GM18526 (cell line): ENCODE data around the gene ST8SIA3.

Experiments used
- POLR2A ChIP-seq: IDR thresholded peaks from 3 replicates; pipeline ENCODE4 v1.6.1; 2011; ENCODE audit not compliant: insufficient read length; ENCODE audit errors: extremely low read depth

ST8SIA3 gene, protein sequence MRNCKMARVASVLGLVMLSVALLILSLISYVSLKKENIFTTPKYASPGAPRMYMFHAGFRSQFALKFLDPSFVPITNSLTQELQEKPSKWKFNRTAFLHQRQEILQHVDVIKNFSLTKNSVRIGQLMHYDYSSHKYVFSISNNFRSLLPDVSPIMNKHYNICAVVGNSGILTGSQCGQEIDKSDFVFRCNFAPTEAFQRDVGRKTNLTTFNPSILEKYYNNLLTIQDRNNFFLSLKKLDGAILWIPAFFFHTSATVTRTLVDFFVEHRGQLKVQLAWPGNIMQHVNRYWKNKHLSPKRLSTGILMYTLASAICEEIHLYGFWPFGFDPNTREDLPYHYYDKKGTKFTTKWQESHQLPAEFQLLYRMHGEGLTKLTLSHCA

DNA sequence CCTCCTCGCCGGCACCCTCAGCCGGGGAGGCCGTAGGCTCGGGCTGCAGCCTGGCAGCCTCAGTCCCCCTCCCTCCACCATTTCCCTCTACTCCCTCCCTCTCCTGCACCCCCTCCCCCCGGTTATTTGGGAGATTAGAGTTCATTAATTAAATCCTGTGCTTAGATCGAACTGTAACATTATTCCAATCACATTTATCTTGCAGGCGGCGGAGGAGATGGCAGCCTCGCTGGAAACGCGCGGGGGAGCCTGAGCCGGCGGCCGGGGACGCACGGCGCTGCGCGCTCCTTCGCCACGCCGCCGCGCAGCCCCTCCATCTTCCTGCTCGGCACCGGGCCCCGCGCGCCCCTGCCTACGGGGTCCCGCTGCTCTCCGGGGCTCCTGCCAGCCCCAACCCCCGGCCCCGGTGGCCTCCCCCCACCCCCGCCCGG lies at the start of gene ST8SIA3:
Gene ST8SIA3, plus strand, starts transcription at position 287 of the 431 bp plus-strand sequence. CDS start 290 bp downstream, outside the sequence.
- no peak for TF ChIP-seq POLR2A

DNA sequence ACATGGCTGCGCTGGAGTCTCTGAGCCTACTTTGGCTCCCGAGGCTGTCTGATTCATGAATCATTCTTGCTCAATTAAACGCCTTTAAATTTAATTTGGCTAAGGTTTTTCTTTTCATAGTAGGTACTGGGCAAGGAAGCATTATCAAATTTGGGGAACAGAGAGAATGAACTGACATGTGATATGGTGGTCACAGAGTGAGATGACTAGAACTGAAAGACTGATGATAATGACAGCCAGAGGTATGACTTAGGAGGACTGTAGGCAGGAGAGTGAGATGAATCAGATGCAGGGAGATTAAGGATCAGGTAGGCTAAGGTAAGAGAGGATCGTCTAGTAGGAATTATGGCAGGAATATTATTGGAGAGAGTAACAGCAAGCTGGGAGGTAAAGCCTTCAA lies 40.9 kb upstream of the ST8SIA3 start:
- TF ChIP-seq POLR2A = no peak

- TF ChIP-seq POLR2A = no peak
Measured at GRCh38 chr18:57312346-57313144, 39.8 kb upstream of the ST8SIA3 start.

GRCh38 chr18:57320603-57321002 lies 31.8 kb upstream of the ST8SIA3 start:
- no peak for TF ChIP-seq POLR2A

DNA sequence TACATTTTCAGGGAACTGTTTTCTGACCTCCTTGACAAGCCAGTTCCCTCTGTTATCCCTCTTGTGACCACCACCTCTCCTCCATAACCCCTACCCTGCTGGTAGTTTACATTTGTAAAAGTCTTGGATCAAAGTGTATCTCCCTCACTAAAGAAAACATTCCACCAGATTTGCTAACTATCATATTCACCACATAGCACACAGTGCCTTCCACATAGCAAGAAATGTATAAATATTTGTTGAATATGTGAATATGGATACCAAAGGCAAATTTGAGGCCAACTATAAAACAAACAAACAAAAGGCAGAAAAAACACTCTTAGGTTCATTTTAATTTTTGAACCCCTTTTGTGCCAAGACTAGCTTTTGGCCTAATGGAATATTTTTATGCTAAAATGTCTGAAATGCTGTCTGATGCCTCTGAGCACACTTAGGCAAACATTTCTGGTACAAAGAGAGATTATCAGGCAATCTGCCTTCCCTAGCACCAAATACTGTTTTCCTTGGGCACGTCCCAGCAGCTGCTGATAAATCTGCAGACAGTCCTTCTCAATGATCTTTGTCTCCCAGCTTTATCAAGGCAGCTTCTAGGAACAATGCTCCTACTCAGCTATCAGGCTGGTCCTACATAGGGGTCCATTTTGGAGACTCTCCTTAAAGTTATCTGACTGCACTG lies 26.7 kb upstream of the ST8SIA3 start:
- no peak for TF ChIP-seq POLR2A

DNA sequence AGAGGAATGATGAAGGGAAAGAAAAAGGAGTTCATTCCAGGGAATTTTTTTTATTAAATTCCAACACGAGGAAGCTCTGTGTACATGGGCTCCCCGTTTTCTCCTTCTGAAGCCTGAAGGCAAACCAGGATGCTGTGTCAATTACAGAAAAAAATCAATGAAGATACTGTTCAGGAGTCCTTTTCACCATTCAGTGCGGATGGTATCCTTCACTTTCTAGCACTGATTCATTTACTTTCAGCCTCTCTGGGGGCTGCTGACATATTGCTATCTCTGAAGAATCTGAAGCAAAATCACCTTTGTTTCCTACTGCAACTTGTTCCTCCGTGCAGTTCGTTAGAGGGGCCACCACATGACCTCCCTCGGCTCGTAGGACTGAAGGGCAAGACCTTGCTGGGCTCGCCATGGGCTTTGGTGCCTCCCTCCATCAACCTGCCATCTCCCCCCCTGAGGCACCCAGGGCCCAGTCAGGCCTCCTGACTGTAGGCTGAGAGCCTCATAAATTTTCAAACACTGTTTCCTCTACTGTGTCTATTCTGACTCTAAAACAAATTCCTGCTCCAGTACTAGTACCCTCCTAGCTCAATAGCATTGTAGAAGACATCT lies 25.5 kb upstream of the ST8SIA3 start:
- TF ChIP-seq POLR2A = no peak

DNA sequence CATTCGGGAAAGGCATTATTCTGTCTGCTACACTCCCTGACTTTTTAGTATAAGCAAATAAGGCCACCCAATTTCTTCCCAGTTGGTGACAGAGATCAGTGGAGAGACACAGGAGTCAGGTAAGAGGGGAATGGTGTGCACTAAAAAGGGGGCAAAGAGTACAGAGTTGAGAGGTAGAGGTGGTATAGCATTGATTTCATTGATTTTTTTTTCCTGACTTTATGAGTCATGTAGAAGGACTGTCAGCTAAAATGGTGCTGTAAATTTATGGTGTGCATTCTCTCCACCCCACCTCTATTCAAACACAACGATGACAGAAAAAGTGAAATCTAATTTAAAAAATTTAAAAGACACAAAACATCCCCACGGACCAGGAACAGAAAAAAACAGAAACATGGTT lies 23.7 kb upstream of the ST8SIA3 start:
- TF ChIP-seq POLR2A = no peak

- no peak for TF ChIP-seq POLR2A
Measured at GRCh38 chr18:57329856-57330255, 22.5 kb upstream of the ST8SIA3 start.

- TF ChIP-seq POLR2A = no peak
Measured at GRCh38 chr18:57331718-57332117, 20.6 kb upstream of the ST8SIA3 start.

- TF ChIP-seq POLR2A = no peak
Measured at GRCh38 chr18:57333940-57334339, 18.4 kb upstream of the ST8SIA3 start.

DNA sequence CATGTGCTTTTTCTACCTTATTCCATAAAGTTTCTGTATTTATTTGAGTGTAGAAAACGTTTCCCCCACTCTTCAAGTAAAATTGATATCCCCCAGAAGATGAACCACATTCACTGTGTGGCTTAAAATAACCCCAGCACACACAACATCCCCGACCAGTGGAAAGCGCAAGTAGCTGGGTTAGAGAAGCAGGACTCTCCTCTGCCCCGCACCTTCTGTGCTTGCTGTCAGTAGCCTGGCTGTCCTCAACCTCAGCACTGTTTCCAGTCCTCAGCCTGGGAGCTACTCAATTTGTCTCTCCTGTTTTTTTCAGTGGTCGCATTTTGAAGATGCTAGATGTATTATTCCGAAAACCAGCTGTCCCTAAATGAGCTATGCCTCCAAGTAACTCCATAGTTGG lies 18.0 kb upstream of the ST8SIA3 start:
- TF ChIP-seq POLR2A = no peak

DNA sequence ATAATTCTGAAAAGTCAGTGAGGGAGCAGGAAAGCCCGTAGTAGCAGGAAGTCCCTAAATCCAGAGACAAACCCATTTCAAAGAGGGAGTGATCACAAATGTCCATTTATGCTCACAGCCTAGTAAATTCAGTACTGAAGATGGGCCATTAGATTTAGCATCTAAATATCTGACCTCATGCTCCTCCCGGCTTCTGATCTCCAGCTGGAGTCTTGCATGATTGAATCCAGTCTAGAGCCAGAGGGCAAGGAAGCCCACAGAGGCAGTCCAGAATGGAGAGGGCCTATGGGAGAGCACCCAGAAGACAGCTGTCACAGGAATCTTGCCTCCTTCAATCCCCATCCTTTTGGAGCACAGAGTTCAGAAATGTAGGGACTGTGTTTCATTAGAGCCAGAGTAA lies 16.0 kb upstream of the ST8SIA3 start:
- no peak for TF ChIP-seq POLR2A

DNA sequence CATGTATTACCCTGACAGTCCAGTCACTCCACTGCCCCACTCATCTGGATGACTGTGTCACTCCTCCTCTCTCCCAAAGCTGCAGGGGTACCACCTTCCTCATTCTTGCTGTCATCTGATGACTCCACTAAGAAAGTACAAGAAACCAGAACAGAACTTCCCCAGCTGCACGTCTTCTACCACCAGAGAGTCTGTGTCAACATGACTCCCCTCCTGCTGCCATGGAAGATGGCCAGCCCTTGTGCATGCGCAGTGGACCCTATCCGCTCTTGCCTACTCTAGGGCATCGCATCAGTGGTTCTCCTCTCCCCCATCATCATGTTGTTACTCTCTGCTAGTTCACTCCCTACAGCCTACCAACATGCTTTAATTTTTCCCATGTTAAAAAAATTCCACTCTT lies 14.5 kb upstream of the ST8SIA3 start:
- no peak for TF ChIP-seq POLR2A

DNA sequence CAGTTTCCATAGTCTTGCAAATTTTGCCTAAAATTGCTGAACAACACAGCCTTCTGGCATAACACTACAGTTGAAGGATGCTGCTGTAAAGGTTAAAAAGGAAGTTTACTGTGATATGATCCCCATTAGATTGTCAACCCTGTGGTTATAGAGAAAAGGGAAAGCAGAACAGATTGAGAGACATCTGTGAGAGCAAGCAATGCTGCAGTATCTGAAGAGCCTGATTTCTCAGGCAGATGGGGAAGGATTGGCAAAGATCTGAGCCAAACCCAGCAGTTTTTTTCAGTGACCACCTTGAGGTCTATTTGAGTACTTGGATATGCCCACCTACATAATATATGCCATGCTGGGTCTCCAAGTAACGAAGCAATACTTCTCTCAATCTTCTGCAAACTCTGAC lies 8.5 kb upstream of the ST8SIA3 start:
- no peak for TF ChIP-seq POLR2A

GRCh38 chr18:57346876-57347275 lies 5.5 kb upstream of the ST8SIA3 start:
- TF ChIP-seq POLR2A = no peak

- TF ChIP-seq POLR2A = no peak
Measured at GRCh38 chr18:57347784-57348183, 4.6 kb upstream of the ST8SIA3 start.

- TF ChIP-seq POLR2A = no peak
Measured at GRCh38 chr18:57352761-57353136, 392 bp downstream of the ST8SIA3 start.
